ENCODE measurements around the gene P2RX3.

DNA sequence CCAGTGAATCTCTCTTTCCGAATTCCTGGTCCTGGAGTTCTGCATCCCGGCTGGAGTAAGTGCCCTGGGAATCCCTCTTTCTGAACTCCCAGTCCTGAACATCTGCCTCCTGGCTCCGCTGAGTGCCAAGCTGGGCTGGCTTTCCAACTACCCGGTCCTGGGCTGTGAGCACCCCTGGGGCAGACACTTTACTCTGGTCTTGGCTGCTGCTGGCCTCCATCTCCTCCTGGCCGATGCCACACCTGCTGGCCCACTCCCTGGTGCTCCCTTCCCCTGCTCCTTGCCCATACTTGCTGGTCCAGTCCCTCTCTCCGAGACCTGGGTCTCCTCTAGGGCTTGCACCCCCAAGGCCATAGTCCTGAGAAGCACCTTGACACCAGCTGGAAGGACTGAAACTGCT lies 28.1 kb upstream of the P2RX3 start:
- TF ChIP-seq EZH2 (IDR thresholded peaks at IDR 0.05; ENCODE audit: insufficient read depth, low read length) = no peak
- TF ChIP-seq, protein P1, sequence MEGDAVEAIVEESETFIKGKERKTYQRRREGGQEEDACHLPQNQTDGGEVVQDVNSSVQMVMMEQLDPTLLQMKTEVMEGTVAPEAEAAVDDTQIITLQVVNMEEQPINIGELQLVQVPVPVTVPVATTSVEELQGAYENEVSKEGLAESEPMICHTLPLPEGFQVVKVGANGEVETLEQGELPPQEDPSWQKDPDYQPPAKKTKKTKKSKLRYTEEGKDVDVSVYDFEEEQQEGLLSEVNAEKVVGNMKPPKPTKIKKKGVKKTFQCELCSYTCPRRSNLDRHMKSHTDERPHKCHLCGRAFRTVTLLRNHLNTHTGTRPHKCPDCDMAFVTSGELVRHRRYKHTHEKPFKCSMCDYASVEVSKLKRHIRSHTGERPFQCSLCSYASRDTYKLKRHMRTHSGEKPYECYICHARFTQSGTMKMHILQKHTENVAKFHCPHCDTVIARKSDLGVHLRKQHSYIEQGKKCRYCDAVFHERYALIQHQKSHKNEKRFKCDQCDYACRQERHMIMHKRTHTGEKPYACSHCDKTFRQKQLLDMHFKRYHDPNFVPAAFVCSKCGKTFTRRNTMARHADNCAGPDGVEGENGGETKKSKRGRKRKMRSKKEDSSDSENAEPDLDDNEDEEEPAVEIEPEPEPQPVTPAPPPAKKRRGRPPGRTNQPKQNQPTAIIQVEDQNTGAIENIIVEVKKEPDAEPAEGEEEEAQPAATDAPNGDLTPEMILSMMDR (IDR thresholded peaks at IDR 0.05; ENCODE audit: insufficient read depth, low read depth, low read length) = no peak

All from astrocyte (in vitro differentiated cells and primary cell).